DND-41 (cell line): ENCODE data around the gene FLNB.

Experiments
- ATAC-seq: fragments of 200-7000 bp; cut with Tn5 transposase; 3 replicates; pipeline ENCODE4 v1.9.1; 2021; ENCODE audit warnings: low read depth; ENCODE audit not compliant: insufficient read depth
- DNase-seq: peaks from one replicate; pipeline ENCODE4 v3.0.0-alpha.2; 2020
- H2AFZ ChIP-seq: 2 replicates; pipeline ENCODE4 v1.6.0; 2012; ENCODE audit warnings: low read depth, low read length
- H3K27ac ChIP-seq: 2 replicates; pipeline ENCODE4 v1.5.1; 2012; ENCODE audit warnings: low read length, inconsistent platforms
- H3K27me3 ChIP-seq: fragments of 200-600 bp; sonication (generic); 2 replicates; pipeline ENCODE4 v1.6.0; 2012; ENCODE audit warnings: low read length, mild to moderate bottlenecking, inconsistent platforms; ENCODE audit not compliant: insufficient read depth, poor library complexity
- H3K36me3 ChIP-seq: 2 replicates; pipeline ENCODE4 v1.5.1; 2012; ENCODE audit warnings: low read length, inconsistent platforms; ENCODE audit not compliant: insufficient read depth
- H3K4me1 ChIP-seq: 2 replicates; pipeline ENCODE4 v1.5.1; 2012; ENCODE audit warnings: mild to moderate bottlenecking, low read length; ENCODE audit not compliant: insufficient read depth
- H3K4me2 ChIP-seq: 2 replicates; pipeline ENCODE4 v1.6.0; 2012; ENCODE audit warnings: mild to moderate bottlenecking, moderate library complexity, low read length, inconsistent platforms; ENCODE audit not compliant: insufficient read depth
- H3K4me3 ChIP-seq, 2 experiments: fragments of 200-600 bp in 1 of 2; shearing (Covaris generic) in 1 of 2; 2 replicates each; pipeline ENCODE4 v1.5.1; 2012 to 2016; ENCODE audit warnings: inconsistent platforms in 2 of 2, low read length in 2 of 2, mild to moderate bottlenecking in 2 of 2, low read depth in 1 of 2, moderate library complexity in 1 of 2
- H3K79me2 ChIP-seq: 2 replicates; pipeline ENCODE4 v1.6.0; 2012; ENCODE audit warnings: low read length, inconsistent platforms; ENCODE audit not compliant: insufficient read depth
- H3K9ac ChIP-seq: 2 replicates; pipeline ENCODE4 v1.6.0; 2012; ENCODE audit warnings: low read depth, mild to moderate bottlenecking, inconsistent platforms, low read length, moderate library complexity
- H3K9me3 ChIP-seq: 2 replicates; pipeline ENCODE4 v1.5.1; 2012; ENCODE audit warnings: low read length, moderate library complexity, mild to moderate bottlenecking, inconsistent platforms; ENCODE audit not compliant: insufficient read depth, severe bottlenecking
- H4K20me1 ChIP-seq: 2 replicates; pipeline ENCODE4 v1.6.0; 2012; ENCODE audit warnings: low read length; ENCODE audit not compliant: insufficient read depth
- EZH2 ChIP-seq: IDR thresholded peaks from 3 replicates; pipeline ENCODE4 v1.6.1; 2012; ENCODE audit warnings: borderline replicate concordance, low read depth, mild to moderate bottlenecking, moderate library complexity, low read length, inconsistent platforms; ENCODE audit not compliant: severe bottlenecking
- TF ChIP-seq, protein P1 (sequence below): IDR thresholded peaks from 2 replicates; pipeline ENCODE4 v1.5.1; 2012; ENCODE audit warnings: borderline replicate concordance, low read length, moderate library complexity, mild to moderate bottlenecking; ENCODE audit not compliant: poor library complexity, severe bottlenecking; ENCODE audit errors: extremely low read depth

FLNB gene

GRCh38 chr3:58203541-58203940 is 195.3 kb downstream of the FLNB start:
- no peak overlapping the region for H3K9ac ChIP-seq
- peaks cover 9% of the 10 kb centered on the region for H3K27me3 ChIP-seq
- no peak overlapping the region for H2AFZ ChIP-seq
- no peak overlapping the region for H3K4me2 ChIP-seq
- peaks cover 5% of the 10 kb centered on the region; the same call in 1 of the 2 replicates for H3K4me1 ChIP-seq
- DNase-seq (no peak), ATAC-seq (no peak)
- no peaks in the 10 kb centered on the region for H3K79me2 ChIP-seq
- no peaks in the 10 kb centered on the region for H3K36me3 ChIP-seq
- no peak for TF ChIP-seq EZH2
- TF ChIP-seq, protein P1, sequence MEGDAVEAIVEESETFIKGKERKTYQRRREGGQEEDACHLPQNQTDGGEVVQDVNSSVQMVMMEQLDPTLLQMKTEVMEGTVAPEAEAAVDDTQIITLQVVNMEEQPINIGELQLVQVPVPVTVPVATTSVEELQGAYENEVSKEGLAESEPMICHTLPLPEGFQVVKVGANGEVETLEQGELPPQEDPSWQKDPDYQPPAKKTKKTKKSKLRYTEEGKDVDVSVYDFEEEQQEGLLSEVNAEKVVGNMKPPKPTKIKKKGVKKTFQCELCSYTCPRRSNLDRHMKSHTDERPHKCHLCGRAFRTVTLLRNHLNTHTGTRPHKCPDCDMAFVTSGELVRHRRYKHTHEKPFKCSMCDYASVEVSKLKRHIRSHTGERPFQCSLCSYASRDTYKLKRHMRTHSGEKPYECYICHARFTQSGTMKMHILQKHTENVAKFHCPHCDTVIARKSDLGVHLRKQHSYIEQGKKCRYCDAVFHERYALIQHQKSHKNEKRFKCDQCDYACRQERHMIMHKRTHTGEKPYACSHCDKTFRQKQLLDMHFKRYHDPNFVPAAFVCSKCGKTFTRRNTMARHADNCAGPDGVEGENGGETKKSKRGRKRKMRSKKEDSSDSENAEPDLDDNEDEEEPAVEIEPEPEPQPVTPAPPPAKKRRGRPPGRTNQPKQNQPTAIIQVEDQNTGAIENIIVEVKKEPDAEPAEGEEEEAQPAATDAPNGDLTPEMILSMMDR = no peak
- no peaks in the 10 kb centered on the region for H3K9me3 ChIP-seq
- H3K27ac ChIP-seq = no peak overlapping the region
- no peaks in the 10 kb centered on the region for H4K20me1 ChIP-seq
- no peak overlapping the region for H3K4me3 ChIP-seq

DNA sequence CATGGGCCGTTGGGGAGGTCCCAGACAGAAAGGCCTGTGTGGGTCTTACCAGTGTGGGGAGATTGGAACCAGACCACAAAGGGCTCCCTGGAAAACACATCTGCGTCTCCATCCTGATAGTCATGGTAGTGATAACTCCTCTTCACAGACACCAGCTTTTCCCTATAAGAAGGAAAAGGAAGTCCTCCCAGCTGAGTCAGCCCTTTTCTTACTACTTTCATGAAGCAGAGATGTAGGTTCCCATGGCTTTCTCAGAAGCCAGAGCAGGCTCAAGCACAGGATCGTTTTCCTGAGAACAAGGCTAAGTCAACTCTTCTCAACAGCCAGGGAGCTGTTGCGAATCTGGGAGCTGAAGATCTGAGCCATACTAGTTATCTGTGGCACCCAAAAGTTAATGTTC is 196.5 kb downstream of the FLNB start:
- H3K9ac ChIP-seq = no peak overlapping the region
- H3K9me3 ChIP-seq = no peaks in the 10 kb centered on the region
- no peaks in the 10 kb centered on the region for H3K79me2 ChIP-seq
- no peak overlapping the region for H3K4me3 ChIP-seq
- no peak overlapping the region for H3K4me2 ChIP-seq
- H3K27ac ChIP-seq = no peak overlapping the region
- no peaks in the 10 kb centered on the region for H3K36me3 ChIP-seq
- no peak overlapping the region for H2AFZ ChIP-seq
- TF ChIP-seq EZH2 = no peak
- TF ChIP-seq, protein P1 = no peak
- no peak for DNase-seq
- no peak for ATAC-seq
- H4K20me1 ChIP-seq = no peaks in the 10 kb centered on the region
- peaks cover 5% of the 10 kb centered on the region; the same call in 1 of the 2 replicates for H3K4me1 ChIP-seq
- peaks cover 9% of the 10 kb centered on the region for H3K27me3 ChIP-seq

GRCh38 chr3:58205981-58206380 is 197.8 kb downstream of the FLNB start:
- no peak for TF ChIP-seq EZH2
- TF ChIP-seq, protein P1 = no peak
- Histone ChIP-seq H3K4me1 (peaks cover 5% of the 10 kb centered on the region; the same call in 1 of the 2 replicates), H2AFZ (no peak overlapping the region), H3K27me3 (no peaks in the 10 kb centered on the region), H3K4me2 (no peak overlapping the region), H3K9me3 (no peaks in the 10 kb centered on the region), H3K27ac (no peak overlapping the region), H3K9ac (no peak overlapping the region), H3K79me2 (no peaks in the 10 kb centered on the region), H3K36me3 (no peaks in the 10 kb centered on the region), H4K20me1 (no peaks in the 10 kb centered on the region), H3K4me3 (no peak overlapping the region)
- ATAC-seq (no peak), DNase-seq (no peak)

DNA sequence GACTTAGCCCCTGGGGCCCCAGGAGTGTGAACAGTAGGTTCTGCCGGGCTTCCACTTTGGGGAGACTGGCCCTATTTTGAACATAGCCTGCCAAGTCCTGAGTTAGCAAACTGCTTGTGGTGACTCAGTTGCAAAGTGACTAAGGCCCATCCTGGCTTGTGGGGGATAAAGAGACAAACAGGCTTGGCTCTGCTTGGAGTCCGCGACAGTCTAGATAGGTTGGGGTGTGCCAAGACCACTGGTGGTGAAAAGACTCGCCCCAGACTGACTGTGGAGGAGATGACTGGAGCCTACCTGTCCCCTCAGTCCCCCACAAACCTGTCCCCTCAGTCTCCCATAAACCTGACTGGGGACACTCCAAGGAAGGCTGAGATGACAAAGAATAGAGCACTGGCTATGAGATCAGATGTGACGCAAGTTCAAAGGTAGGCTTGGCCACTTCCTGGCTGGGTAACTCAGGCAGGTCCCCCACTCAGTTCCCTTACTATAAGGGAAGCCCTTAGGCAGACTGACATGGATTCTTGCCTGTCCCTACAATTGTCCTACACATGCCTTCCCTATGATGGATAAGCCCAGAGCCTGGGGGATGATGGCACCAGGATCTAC is 198.3 kb downstream of the FLNB start:
- no peaks in the 10 kb centered on the region for H3K79me2 ChIP-seq
- H3K9ac ChIP-seq = no peak overlapping the region
- H3K4me1 ChIP-seq = peaks cover 5% of the 10 kb centered on the region; the same call in 1 of the 2 replicates
- no peaks in the 10 kb centered on the region for H3K36me3 ChIP-seq
- H3K4me2 ChIP-seq = no peak overlapping the region
- H3K4me3 ChIP-seq = no peak overlapping the region
- no peaks in the 10 kb centered on the region for H3K27me3 ChIP-seq
- ATAC-seq = peak; percentile 37; the same call in 1 of the 3 replicates
- DNase-seq = no peak
- TF ChIP-seq, protein P1 = no peak
- no peak for TF ChIP-seq EZH2
- H4K20me1 ChIP-seq = no peaks in the 10 kb centered on the region
- H3K9me3 ChIP-seq = no peaks in the 10 kb centered on the region
- H2AFZ ChIP-seq = no peak overlapping the region
- H3K27ac ChIP-seq = no peak overlapping the region
